Measurements from ENCODE around the gene NFIC. TPM values are rescaled to one million over a fixed set of nuclear protein-coding genes. Genes with fewer than 3 reads are reported as not detected.
A peak's percentile ranks its signal among the peaks of the same experiment; 100 is the strongest.

The NFIC gene
- total and polyA plus RNA-seq, 4 experiments from 2014 or later = 1.9 to 30.9 (median 24.6) TPM

DNA sequence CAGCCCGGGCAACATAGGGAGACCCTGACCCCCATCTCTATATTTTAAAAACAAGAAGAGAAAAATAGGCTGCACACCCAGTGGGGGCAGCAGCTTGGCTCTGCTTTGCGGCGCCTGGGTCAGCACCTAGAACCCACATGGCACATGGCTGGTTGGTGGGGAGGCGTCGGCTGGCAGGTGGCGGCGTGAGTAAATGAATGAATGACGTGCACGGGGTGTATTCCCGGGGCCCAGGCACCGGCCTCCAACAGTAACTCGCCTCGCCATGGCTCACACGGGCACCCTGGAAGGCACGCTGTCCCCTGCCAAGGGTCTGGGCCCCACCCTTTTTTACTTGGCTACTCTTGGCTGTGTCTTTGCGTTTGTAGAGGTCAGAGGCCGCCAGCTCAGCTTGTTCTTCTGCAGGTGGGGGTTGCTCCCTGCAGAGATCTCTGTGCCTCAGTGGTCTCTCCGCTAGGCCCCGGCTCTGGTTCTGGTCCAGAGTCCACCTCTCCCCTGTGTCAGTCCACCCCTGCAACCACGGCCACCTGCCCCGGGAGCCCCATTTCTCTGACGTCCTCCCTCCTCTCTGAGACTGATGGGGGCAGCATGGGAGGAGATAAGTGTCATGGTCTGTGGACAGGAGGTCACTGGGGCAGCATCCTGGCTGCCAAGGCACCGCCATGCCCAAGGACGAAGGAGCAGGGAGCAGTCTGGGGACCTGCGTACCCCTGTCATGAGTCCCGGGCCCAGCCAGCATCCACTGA, 145.3 kb downstream of the NFIC start:
- no peaks in the 10 kb centered on the region for H3K27me3 ChIP-seq (ENCODE audit: insufficient read depth, low read length)
- no peak for DNase-seq
- no peaks in the 10 kb centered on the region for H3K9me3 Mint-ChIP-seq
- H3K27ac Mint-ChIP-seq = peak overlapping the region in 2 of 7 donors; percentile 56 to 58
- no peaks in the 10 kb centered on the region for H3K9me3 ChIP-seq (ENCODE audit: control insufficient read depth in 1 of 2, low read length in 2 of 2)
- H3K4me3 Mint-ChIP-seq = no peak overlapping the region
- POLR2A ChIA-PET (ENCODE audit: partially characterized antibody) = no interaction called here
- peaks cover 8% of the 10 kb centered on the region for H3K36me3 ChIP-seq (ENCODE audit: insufficient read depth, low read length)
- CTCF ChIA-PET (ENCODE audit: partially characterized antibody) = no interaction called here
- intact Hi-C loops (cut with micrococcal nuclease) = no loop called here
- H3K27me3 Mint-ChIP-seq = no peaks in the 10 kb centered on the region
- H3K4me3 ChIP-seq (ENCODE audit: low read length in 2 of 2) = no peak overlapping the region
- H3K4me1 ChIP-seq (ENCODE audit: insufficient read depth, low read length) = peaks cover 50% of the 10 kb centered on the region
- H3K27ac ChIP-seq (ENCODE audit: low read depth, low read length) = no peak overlapping the region
- H3K36me3 Mint-ChIP-seq = peaks cover 6 to 24% of the 10 kb centered on the region in 2 donors
- H3K4me1 Mint-ChIP-seq = peaks cover 32 to 90% (median 58%) of the 10 kb centered on the region in 4 donors

DNA sequence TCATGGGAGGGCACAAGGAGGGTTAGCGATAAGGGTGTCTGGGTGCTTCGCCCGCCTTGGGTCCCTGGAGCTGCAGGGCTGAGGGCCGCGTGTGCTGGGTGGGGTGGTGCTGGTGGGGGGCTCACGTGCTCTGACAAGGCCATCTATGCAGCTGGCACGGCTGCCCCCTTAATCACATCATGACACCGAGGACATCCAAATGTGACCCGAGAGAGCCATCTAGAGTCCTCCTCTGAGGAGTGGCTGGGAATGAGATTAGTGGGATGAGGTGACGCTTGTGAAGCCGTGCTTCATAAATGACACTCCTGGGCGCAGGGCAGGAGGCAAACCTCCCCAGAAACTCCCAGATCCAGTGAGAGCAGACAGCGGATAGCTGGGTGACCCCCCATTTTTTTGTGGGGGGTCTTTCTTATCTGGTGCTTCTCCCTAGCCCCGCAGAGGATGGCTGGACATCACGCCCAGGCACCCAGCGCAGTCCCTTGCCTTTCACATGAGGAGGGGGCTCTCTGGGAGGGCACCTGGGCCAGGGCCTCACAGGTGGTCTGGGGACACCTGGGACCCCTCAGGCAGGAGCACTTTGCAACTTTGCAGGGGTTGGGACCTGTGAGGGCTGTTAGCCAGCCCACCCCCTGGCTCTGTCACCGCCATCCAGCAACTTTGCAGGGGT, 146.3 kb downstream of the NFIC start:
- no peaks in the 10 kb centered on the region for H3K27me3 Mint-ChIP-seq
- peak overlapping the region in 1 of 8 donors; percentile 48 for H3K4me3 Mint-ChIP-seq
- CTCF ChIA-PET (ENCODE audit: partially characterized antibody) = no interaction called here
- Histone ChIP-seq H3K4me3 (ENCODE audit: low read length in 2 of 2) (no peak overlapping the region), H3K36me3 (ENCODE audit: insufficient read depth, low read length) (peaks cover 8% of the 10 kb centered on the region), H3K27ac (ENCODE audit: low read depth, low read length) (no peak overlapping the region), H3K27me3 (ENCODE audit: insufficient read depth, low read length) (no peaks in the 10 kb centered on the region), H3K9me3 (ENCODE audit: control insufficient read depth in 1 of 2, low read length in 2 of 2) (no peaks in the 10 kb centered on the region), H3K4me1 (ENCODE audit: insufficient read depth, low read length) (peaks cover 49% of the 10 kb centered on the region)
- DNase-seq = no peak
- peaks cover 6 to 19% of the 10 kb centered on the region in 2 donors for H3K36me3 Mint-ChIP-seq
- H3K4me1 Mint-ChIP-seq = peaks cover 27 to 85% (median 55%) of the 10 kb centered on the region in 4 donors
- intact Hi-C loops (cut with micrococcal nuclease) = no loop called here
- POLR2A ChIA-PET (ENCODE audit: partially characterized antibody) = no interaction called here
- peak overlapping the region in 1 of 7 donors; percentile 64 for H3K27ac Mint-ChIP-seq
- H3K9me3 Mint-ChIP-seq = no peaks in the 10 kb centered on the region

DNA sequence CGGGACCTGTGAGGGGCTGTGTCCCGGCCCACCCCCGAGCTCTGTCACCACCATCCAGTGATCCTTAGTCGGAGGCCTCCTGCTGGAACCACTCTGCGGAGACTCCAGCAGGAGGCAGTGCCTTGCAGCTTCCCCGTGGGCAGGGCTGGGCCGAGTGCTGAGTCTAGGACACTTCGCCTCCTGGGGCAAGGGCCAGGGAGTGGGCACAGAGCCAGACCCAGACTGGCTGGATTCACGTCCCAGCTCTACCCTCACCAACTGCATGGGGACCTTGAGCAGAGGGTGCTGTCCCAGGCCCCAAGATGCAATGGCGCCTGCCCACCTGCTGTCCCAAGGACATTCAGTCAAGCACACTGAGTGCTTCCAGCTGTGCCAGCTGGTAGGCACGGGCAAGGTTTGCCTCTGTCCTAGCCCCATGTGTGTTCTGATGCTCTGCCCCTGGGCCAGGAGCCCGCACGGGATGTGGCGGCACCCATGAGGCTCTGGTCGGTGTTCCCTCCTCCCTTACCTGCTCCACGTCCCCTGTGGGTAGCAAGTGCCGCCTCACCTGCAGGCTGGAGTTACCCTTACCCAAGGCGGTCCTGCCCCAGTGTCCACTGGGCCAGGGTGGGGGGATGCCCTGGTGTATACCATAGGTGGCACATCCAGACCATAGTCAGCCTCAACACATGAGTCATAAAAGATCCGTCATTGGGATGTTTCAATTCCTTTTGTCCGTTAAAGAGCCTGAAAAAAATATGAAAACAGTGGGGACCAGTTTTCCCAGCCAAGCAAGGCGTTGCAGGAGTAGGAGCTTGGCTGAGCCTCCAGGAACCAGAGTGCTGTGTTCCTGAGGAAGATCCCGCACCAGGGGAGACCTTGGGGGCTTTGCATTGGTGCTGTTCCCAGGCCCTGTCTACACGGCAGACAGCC, 147.1 kb downstream of the NFIC start:
- H3K36me3 Mint-ChIP-seq = peaks cover 6 to 19% of the 10 kb centered on the region in 2 donors
- DNase-seq = no peak
- Histone ChIP-seq H3K27ac (ENCODE audit: low read depth, low read length) (no peak overlapping the region), H3K4me1 (ENCODE audit: insufficient read depth, low read length) (peaks cover 43% of the 10 kb centered on the region), H3K4me3 (ENCODE audit: low read length in 2 of 2) (no peak overlapping the region), H3K36me3 (ENCODE audit: insufficient read depth, low read length) (peaks cover 8% of the 10 kb centered on the region), H3K27me3 (ENCODE audit: insufficient read depth, low read length) (no peaks in the 10 kb centered on the region), H3K9me3 (ENCODE audit: control insufficient read depth in 1 of 2, low read length in 2 of 2) (no peaks in the 10 kb centered on the region)
- no peaks in the 10 kb centered on the region for H3K27me3 Mint-ChIP-seq
- POLR2A ChIA-PET (ENCODE audit: partially characterized antibody) = no interaction called here
- peak overlapping the region in 1 of 7 donors; percentile 61 for H3K27ac Mint-ChIP-seq
- H3K9me3 Mint-ChIP-seq = no peaks in the 10 kb centered on the region
- H3K4me1 Mint-ChIP-seq = peaks cover 27 to 86% (median 50%) of the 10 kb centered on the region in 4 donors
- CTCF ChIA-PET (ENCODE audit: partially characterized antibody) = no interaction called here
- intact Hi-C loops (cut with micrococcal nuclease) = no loop called here
- peak overlapping the region in 1 of 8 donors; percentile 32 for H3K4me3 Mint-ChIP-seq

DNA sequence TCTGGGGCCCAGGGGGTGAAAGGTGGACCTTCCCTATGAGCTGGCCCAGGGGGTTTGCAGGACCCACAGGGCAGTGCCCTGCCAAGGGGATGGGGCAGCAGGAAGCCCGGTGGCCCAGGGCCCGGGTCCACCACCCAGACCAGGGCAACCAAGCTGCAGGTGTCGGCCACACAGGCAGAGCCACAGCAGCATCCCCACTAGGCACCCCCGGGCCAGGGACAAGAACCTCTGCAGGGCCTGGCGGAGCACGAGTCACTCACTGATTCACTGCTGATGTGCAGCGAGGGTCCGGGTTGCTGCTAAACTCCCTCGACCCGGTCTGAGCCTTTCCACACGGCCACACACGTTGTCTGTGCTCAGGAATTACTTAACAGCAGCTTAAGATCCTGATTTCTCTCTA, 148.5 kb downstream of the NFIC start:
- H3K36me3 ChIP-seq (ENCODE audit: insufficient read depth, low read length) = peaks cover 12% of the 10 kb centered on the region
- H3K9me3 ChIP-seq (ENCODE audit: control insufficient read depth in 1 of 2, low read length in 2 of 2) = no peaks in the 10 kb centered on the region
- Mint-ChIP-seq H3K27ac (peak overlapping the region in 2 of 7 donors; percentile 13 to 29), H3K9me3 (no peaks in the 10 kb centered on the region), H3K27me3 (no peaks in the 10 kb centered on the region), H3K36me3 (peaks cover 0 to 13% of the 10 kb centered on the region in 2 donors), H3K4me3 (no peak overlapping the region), H3K4me1 (peaks cover 19 to 76% (median 37%) of the 10 kb centered on the region in 4 donors)
- POLR2A ChIA-PET (ENCODE audit: partially characterized antibody) = interaction anchor here (1.3 kb wide), 1 partner anchor 9 kb away, joined by 4 read pairs; the partner anchor contains the start of gene FZR1
- peaks cover 29% of the 10 kb centered on the region for H3K4me1 ChIP-seq (ENCODE audit: insufficient read depth, low read length)
- no peak overlapping the region for H3K27ac ChIP-seq (ENCODE audit: low read depth, low read length)
- H3K27me3 ChIP-seq (ENCODE audit: insufficient read depth, low read length) = no peaks in the 10 kb centered on the region
- intact Hi-C loops (cut with micrococcal nuclease) = no loop called here
- no peak overlapping the region for H3K4me3 ChIP-seq (ENCODE audit: low read length in 2 of 2)
- CTCF ChIA-PET (ENCODE audit: partially characterized antibody) = no interaction called here
- no peak for DNase-seq

DNA sequence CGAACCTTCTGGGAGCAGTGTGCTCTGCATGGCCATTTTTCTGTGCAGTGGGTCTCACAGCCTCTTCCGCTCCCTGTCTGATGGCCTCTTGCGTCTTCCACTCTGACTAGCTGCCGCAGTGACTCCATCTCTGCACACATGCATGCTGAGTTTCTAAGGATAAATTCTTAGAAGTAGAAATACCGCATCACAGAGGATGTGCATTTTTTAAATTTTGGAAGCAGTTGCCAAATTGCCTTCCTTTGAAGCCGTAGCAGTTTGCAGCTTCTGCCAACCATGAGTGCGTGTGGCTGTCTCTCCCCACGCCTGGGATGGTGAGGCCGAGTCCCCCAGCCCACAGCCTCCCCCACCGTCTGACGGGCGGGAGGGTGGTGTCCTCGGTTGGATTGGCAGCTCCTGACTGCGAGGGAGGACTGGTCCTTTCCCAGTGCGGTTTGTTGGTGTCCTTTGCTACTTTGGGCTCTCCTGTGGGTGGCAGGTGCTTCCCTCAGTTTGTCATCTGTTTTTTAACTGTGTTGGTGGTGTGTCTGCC, 149.6 kb downstream of the NFIC start:
- Histone ChIP-seq H3K27me3 (ENCODE audit: insufficient read depth, low read length) (no peaks in the 10 kb centered on the region), H3K27ac (ENCODE audit: low read depth, low read length) (peak overlapping the region; percentile 6), H3K9me3 (ENCODE audit: control insufficient read depth in 1 of 2, low read length in 2 of 2) (no peaks in the 10 kb centered on the region), H3K36me3 (ENCODE audit: insufficient read depth, low read length) (peaks cover 9% of the 10 kb centered on the region), H3K4me3 (ENCODE audit: low read length in 2 of 2) (no peak overlapping the region), H3K4me1 (ENCODE audit: insufficient read depth, low read length) (peaks cover 19% of the 10 kb centered on the region)
- no peaks in the 10 kb centered on the region for H3K27me3 Mint-ChIP-seq
- H3K9me3 Mint-ChIP-seq = no peaks in the 10 kb centered on the region
- ChIA-PET CTCF (ENCODE audit: partially characterized antibody) (interaction anchor here (2.0 kb wide), 1 partner anchor 30 kb away, joined by 6 read pairs; no protein-coding TSS in a partner anchor), POLR2A (ENCODE audit: partially characterized antibody) (interaction anchor here (1.1 to 1.3 kb wide), 2 partner anchors 10 to 40 kb away, joined by 4 read pairs; partner anchors contain the start of gene FZR1)
- intact Hi-C loops (cut with micrococcal nuclease) = no loop called here
- peaks cover 18 to 69% (median 34%) of the 10 kb centered on the region in 4 donors for H3K4me1 Mint-ChIP-seq
- H3K27ac Mint-ChIP-seq = peak overlapping the region; percentile 44 to 92 (median 78)
- peak overlapping the region in 1 of 8 donors; percentile 13 for H3K4me3 Mint-ChIP-seq
- H3K36me3 Mint-ChIP-seq = peaks cover 2 to 13% of the 10 kb centered on the region in 2 donors
- DNase-seq = no peak

DNA sequence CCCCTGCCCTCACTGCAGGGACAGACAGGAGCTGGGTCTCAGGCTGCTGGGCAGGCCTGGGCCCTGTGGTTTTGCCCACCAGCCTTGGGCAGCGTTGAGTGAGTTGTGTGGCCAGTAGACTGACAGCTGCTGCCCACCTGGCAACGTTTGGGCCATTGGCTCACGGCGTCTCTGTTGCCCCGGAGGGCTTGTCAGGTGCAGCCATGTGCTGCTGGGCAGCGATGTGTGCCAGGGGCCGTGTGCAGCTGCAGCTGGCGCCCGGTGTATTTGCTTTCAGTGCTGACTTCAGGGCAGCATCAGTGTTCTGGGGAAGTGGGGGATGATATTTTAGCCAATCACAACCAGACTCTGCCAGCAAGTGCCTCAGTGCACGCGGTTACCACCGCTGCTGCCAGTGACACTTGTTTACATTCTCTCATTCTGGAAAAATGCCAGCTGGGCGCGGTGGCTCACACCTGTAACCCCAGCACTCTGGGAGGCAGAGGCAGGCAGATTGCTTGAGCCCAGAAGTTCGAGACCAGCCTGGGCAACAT, 150.4 kb downstream of the NFIC start:
- H3K27me3 ChIP-seq (ENCODE audit: insufficient read depth, low read length) = no peaks in the 10 kb centered on the region
- Mint-ChIP-seq H3K4me1 (peaks cover 19 to 65% (median 33%) of the 10 kb centered on the region in 4 donors), H3K4me3 (peak overlapping the region in 1 of 8 donors; percentile 34), H3K27me3 (no peaks in the 10 kb centered on the region), H3K27ac (peak overlapping the region; percentile 52 to 90 (median 86)), H3K36me3 (peaks cover 5 to 16% of the 10 kb centered on the region in 2 donors), H3K9me3 (no peaks in the 10 kb centered on the region)
- DNase-seq = peak; percentile 55 to 76 (median 74)
- H3K27ac ChIP-seq (ENCODE audit: low read depth, low read length) = peak overlapping the region; percentile 6
- peaks cover 19% of the 10 kb centered on the region for H3K4me1 ChIP-seq (ENCODE audit: insufficient read depth, low read length)
- H3K36me3 ChIP-seq (ENCODE audit: insufficient read depth, low read length) = peaks cover 9% of the 10 kb centered on the region
- H3K4me3 ChIP-seq (ENCODE audit: low read length in 2 of 2) = no peak overlapping the region
- H3K9me3 ChIP-seq (ENCODE audit: control insufficient read depth in 1 of 2, low read length in 2 of 2) = no peaks in the 10 kb centered on the region
- intact Hi-C loops (cut with micrococcal nuclease) = no loop called here
- ChIA-PET CTCF (ENCODE audit: partially characterized antibody) (interaction anchor here (2.0 kb wide), 1 partner anchor 31 kb away, joined by 6 read pairs; no protein-coding TSS in a partner anchor), POLR2A (ENCODE audit: partially characterized antibody) (interaction anchor here (1.0 to 1.2 kb wide), 3 partner anchors 10 to 40 kb away, joined by 4 to 5 read pairs (median 4); partner anchors contain the start of gene FZR1)
